Activated naive CD8-positive, alpha-beta T cell treated with anti-CD3 and anti-CD28 coated beads, Interleukin-2, amount 50 U/mL, for 24 hours (primary cell): ENCODE data around the gene GINS2.

Experiments used
- ATAC-seq: fragments of 150-1000 bp; cut with Tn5 transposase; one replicate; pipeline ENCODE4 v1.10.0; 2021
- DNase-seq: peaks from one replicate; pipeline ENCODE4 v3.0.0; 2021
- H3K27ac Mint-ChIP-seq: one replicate; pipeline ENCODE4 v1.8.0; 2021; ENCODE audit warnings: mild to moderate bottlenecking, mixed read lengths
- H3K27me3 Mint-ChIP-seq: one replicate; pipeline ENCODE4 v1.8.0; 2021; ENCODE audit warnings: mixed read lengths
- H3K36me3 Mint-ChIP-seq: one replicate; pipeline ENCODE4 v1.8.0; 2021; ENCODE audit warnings: low read depth, mixed read lengths
- H3K4me1 Mint-ChIP-seq: one replicate; pipeline ENCODE4 v1.8.0; 2021; ENCODE audit warnings: mixed read lengths
- H3K4me3 Mint-ChIP-seq: one replicate; pipeline ENCODE4 v1.8.0; 2021; ENCODE audit warnings: mild to moderate bottlenecking, moderate library complexity, mixed read lengths
- H3K9me3 Mint-ChIP-seq: one replicate; pipeline ENCODE4 v1.8.0; 2021; ENCODE audit warnings: mixed read lengths

Gene GINS2

GRCh38 chr16:85708338-85708737, 19.6 kb upstream of the GINS2 start:
- Mint-ChIP-seq H3K4me1 (no peaks in the 10 kb centered on the region), H3K4me3 (no peak overlapping the region), H3K27me3 (no peaks in the 10 kb centered on the region), H3K27ac (no peak overlapping the region), H3K9me3 (no peaks in the 10 kb centered on the region), H3K36me3 (peaks cover 5% of the 10 kb centered on the region)
- ATAC-seq, result no peak
- DNase-seq, result no peak

- no peaks in the 10 kb centered on the region for H3K27me3 Mint-ChIP-seq
- no peak for DNase-seq
- no peak overlapping the region for H3K27ac Mint-ChIP-seq
- H3K4me1 Mint-ChIP-seq, result no peaks in the 10 kb centered on the region
- H3K4me3 Mint-ChIP-seq, result no peak overlapping the region
- no peaks in the 10 kb centered on the region for H3K9me3 Mint-ChIP-seq
- H3K36me3 Mint-ChIP-seq, result peaks cover 4% of the 10 kb centered on the region
- ATAC-seq, result no peak
These were observed 18.9 kb upstream of the GINS2 start for GRCh38 chr16:85707528-85708095.

GRCh38 chr16:85706449-85707034, 17.8 kb upstream of the GINS2 start:
- H3K36me3 Mint-ChIP-seq, result no peaks in the 10 kb centered on the region
- H3K27ac Mint-ChIP-seq, result no peak overlapping the region
- no peak overlapping the region for H3K4me3 Mint-ChIP-seq
- no peak for ATAC-seq
- no peaks in the 10 kb centered on the region for H3K9me3 Mint-ChIP-seq
- H3K27me3 Mint-ChIP-seq, result no peaks in the 10 kb centered on the region
- no peak for DNase-seq
- no peaks in the 10 kb centered on the region for H3K4me1 Mint-ChIP-seq

DNA sequence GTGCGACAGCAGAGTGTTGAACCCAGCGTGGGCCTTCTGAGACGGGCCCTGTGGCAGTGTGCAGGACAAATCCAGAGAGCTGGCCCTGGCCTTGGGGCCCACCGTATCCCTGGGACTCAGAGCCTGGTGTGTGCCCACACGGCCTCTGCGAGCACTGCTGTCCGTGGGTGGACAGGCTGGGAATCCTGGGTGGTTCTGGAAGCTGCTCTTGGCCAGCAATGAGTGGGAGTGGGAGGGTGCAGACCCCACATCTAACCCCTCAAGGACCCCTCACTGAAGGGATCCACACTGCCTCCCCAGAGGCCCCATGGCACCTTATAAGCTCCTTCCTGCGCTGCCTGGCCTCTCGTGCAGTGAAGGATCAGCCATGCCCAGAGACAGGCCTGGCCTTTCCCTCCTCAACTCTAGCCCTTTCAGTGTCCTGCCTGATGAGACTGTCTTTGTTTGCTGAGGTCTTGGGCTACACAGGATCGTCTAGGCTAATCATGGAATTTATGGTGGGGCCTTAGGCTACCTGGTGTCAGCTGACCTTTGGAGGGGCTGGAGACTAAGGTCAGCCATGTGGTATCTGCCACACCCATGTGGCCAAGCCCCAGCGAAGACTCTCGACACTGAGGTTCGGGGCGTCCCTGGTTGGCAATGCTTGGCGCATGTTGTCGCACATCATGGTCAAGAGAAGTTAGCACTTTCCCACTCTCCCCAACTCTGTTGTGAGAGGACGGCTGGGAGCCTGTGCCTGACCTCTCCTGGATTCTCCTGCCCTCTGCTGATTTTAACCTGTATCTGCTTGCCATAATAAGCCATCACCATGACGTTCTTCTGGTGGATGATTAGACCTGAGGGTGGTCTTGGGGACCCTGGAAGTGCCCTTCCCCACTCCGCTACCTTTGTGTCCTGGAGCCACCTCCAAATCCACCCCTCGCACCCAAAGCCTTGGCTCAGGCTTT, 16.4 kb upstream of the GINS2 start:
- Mint-ChIP-seq H3K4me3 (no peak overlapping the region), H3K27ac (no peak overlapping the region), H3K36me3 (no peaks in the 10 kb centered on the region), H3K9me3 (no peaks in the 10 kb centered on the region), H3K27me3 (no peaks in the 10 kb centered on the region), H3K4me1 (no peaks in the 10 kb centered on the region)
- ATAC-seq (no peak), DNase-seq (no peak)

- ATAC-seq, result no peak
- Mint-ChIP-seq H3K27ac (no peak overlapping the region), H3K36me3 (no peaks in the 10 kb centered on the region), H3K4me3 (no peak overlapping the region), H3K27me3 (no peaks in the 10 kb centered on the region), H3K9me3 (no peaks in the 10 kb centered on the region), H3K4me1 (no peaks in the 10 kb centered on the region)
- no peak for DNase-seq
These were observed 15.3 kb upstream of the GINS2 start for GRCh38 chr16:85704011-85704410.

GRCh38 chr16:85699628-85700027, 10.9 kb upstream of the GINS2 start:
- ATAC-seq (no peak), DNase-seq (no peak)
- no peaks in the 10 kb centered on the region for H3K4me1 Mint-ChIP-seq
- no peak overlapping the region for H3K27ac Mint-ChIP-seq
- H3K36me3 Mint-ChIP-seq, result no peaks in the 10 kb centered on the region
- H3K4me3 Mint-ChIP-seq, result no peak overlapping the region
- peaks cover 4% of the 10 kb centered on the region for H3K27me3 Mint-ChIP-seq
- no peaks in the 10 kb centered on the region for H3K9me3 Mint-ChIP-seq

DNA sequence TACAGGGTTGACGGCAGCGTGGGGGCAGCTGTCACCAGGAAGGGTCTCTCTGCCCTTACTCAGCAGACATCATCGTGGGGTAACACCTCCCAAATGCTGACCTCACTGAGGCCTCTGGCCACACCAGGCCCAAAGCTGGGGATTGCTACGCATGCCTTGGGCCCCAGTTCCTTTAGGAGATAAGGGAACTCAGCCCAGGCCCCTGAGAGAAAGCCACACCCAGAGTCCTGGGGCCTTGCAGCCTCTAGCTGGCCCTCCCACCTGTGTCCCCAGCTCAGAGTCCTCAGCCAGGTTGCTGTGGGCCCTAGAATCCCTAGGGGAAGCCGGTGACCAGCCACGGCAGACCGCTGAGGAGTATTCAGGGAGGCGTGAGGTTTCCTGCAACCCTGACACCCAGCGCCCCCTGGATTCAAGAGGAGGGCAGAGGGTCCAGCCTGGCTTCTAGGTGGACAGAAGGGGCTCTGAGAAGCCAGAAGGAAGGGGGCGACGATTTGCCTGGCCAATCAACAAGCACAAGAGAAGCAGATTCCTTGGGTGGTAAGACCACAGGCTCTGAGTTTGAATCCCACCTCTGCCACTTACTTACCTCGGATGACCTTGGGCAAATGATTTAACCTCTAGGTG, 10.3 kb upstream of the GINS2 start:
- ATAC-seq, result no peak

DNA sequence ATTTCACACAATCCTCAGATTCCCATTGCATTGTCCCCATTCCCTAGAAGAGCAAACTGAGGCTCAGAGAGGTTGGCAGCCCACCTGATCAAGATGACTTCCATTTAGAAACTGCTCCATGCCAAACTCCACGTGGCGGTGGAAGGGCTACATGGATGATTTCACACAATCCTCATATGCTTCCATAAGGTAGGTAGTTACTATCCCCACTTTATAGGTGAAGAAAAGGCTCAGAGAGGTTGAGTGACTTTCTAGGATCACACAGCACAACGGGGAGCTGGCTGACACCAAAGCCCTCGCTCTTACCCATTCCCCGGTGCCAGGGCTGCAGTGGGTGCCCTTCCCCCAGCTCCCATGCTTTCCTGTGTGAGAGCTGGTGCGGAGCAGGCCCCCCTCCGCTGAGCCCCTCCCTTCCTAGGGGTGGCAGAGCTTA, 9.7 kb upstream of the GINS2 start:
- H3K9me3 Mint-ChIP-seq, result no peaks in the 10 kb centered on the region
- ATAC-seq (no peak), DNase-seq (no peak)
- H3K27me3 Mint-ChIP-seq, result peaks cover 4% of the 10 kb centered on the region
- H3K27ac Mint-ChIP-seq, result no peak overlapping the region
- H3K4me3 Mint-ChIP-seq, result no peak overlapping the region
- no peaks in the 10 kb centered on the region for H3K36me3 Mint-ChIP-seq
- H3K4me1 Mint-ChIP-seq, result no peaks in the 10 kb centered on the region

More for the DNA sequence above, 10.3 kb upstream of the GINS2 start:
- no peaks in the 10 kb centered on the region for H3K9me3 Mint-ChIP-seq
- H3K36me3 Mint-ChIP-seq, result no peaks in the 10 kb centered on the region
- no peaks in the 10 kb centered on the region for H3K4me1 Mint-ChIP-seq
- H3K27me3 Mint-ChIP-seq, result peaks cover 4% of the 10 kb centered on the region
- DNase-seq, result no peak
- H3K4me3 Mint-ChIP-seq, result no peak overlapping the region
- H3K27ac Mint-ChIP-seq, result no peak overlapping the region

GRCh38 chr16:85697431-85697830, 8.7 kb upstream of the GINS2 start:
- no peak overlapping the region for H3K4me3 Mint-ChIP-seq
- DNase-seq, result no peak
- ATAC-seq, result no peak
- peaks cover 8% of the 10 kb centered on the region for H3K27me3 Mint-ChIP-seq
- H3K9me3 Mint-ChIP-seq, result no peaks in the 10 kb centered on the region
- no peaks in the 10 kb centered on the region for H3K36me3 Mint-ChIP-seq
- no peaks in the 10 kb centered on the region for H3K4me1 Mint-ChIP-seq
- no peak overlapping the region for H3K27ac Mint-ChIP-seq

DNA sequence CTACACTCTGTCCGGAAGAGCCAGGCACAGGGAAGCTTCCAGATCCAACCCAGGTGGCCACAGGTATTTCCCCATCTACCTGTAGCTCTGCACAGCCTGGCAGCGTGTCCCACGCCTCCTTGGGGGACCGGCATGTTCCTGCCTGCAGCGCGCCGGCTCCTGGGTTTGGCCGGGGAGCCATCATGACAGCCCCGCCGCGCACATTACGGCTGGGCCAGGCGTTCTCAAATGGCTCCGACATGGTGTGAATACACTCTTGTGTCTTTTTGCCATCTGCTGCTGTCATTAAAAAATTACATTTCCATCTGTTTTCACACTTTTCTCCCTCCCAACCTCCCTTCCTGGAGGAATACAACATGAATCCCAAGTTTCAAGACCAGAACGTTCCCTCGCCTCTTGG, 8.0 kb upstream of the GINS2 start:
- H3K27ac Mint-ChIP-seq, result no peak overlapping the region
- H3K4me1 Mint-ChIP-seq, result no peaks in the 10 kb centered on the region
- H3K27me3 Mint-ChIP-seq, result peaks cover 8% of the 10 kb centered on the region
- H3K4me3 Mint-ChIP-seq, result no peak overlapping the region
- DNase-seq (no peak), ATAC-seq (no peak)
- no peaks in the 10 kb centered on the region for H3K9me3 Mint-ChIP-seq
- H3K36me3 Mint-ChIP-seq, result no peaks in the 10 kb centered on the region

- no peaks in the 10 kb centered on the region for H3K9me3 Mint-ChIP-seq
- H3K27me3 Mint-ChIP-seq, result peaks cover 15% of the 10 kb centered on the region
These were observed 6.7 kb upstream of the GINS2 start for GRCh38 chr16:85695196-85696128.

GRCh38 chr16:85690469-85691064, 1.8 kb upstream of the GINS2 start:
- Mint-ChIP-seq H3K9me3 (no peaks in the 10 kb centered on the region), H3K4me1 (peaks cover 16% of the 10 kb centered on the region), H3K36me3 (peaks cover 13% of the 10 kb centered on the region), H3K27me3 (peaks cover 18% of the 10 kb centered on the region), H3K27ac (no peak overlapping the region), H3K4me3 (no peak overlapping the region)
- no peak for DNase-seq
- ATAC-seq, result no peak

More at GRCh38 chr16:85695196-85696128, 6.7 kb upstream of the GINS2 start:
- ATAC-seq (no peak), DNase-seq (no peak)
- no peaks in the 10 kb centered on the region for H3K36me3 Mint-ChIP-seq
- H3K27ac Mint-ChIP-seq, result no peak overlapping the region
- no peaks in the 10 kb centered on the region for H3K4me1 Mint-ChIP-seq
- no peak overlapping the region for H3K4me3 Mint-ChIP-seq

GRCh38 chr16:85689950-85690320, 1.2 kb upstream of the GINS2 start:
- Mint-ChIP-seq H3K27me3 (peaks cover 18% of the 10 kb centered on the region), H3K27ac (no peak overlapping the region), H3K36me3 (peaks cover 17% of the 10 kb centered on the region), H3K4me1 (peaks cover 16% of the 10 kb centered on the region), H3K4me3 (peak overlapping the region; percentile 14), H3K9me3 (no peaks in the 10 kb centered on the region)
- ATAC-seq (no peak), DNase-seq (no peak)
